SK-N-SH treated with all-trans-retinoic acid at 6 μM for 48 hours (cell line): Measurements from ENCODE around the gene MRRF.

Experiments used
- ATAC-seq: fragments of 200-7000 bp; cut with Tn5 transposase; 3 replicates; pipeline ENCODE4 v1.9.1; 2020; ENCODE audit warnings: mild to moderate bottlenecking, moderate library complexity
- BACH2 ChIP-seq: fragments of 250-450 bp; sonication (Bioruptor Pico); IDR thresholded peaks from 2 replicates; pipeline ENCODE4 v1.9.0; 2021; ENCODE audit warnings: mild to moderate bottlenecking, borderline replicate concordance
- CSDC2 ChIP-seq: fragments of 250-450 bp; sonication (Bioruptor Pico); IDR thresholded peaks from 2 replicates; pipeline ENCODE4 v1.5.0; 2020; ENCODE audit warnings: mild to moderate bottlenecking, moderate library complexity
- ESRRG ChIP-seq: fragments of 250-450 bp; sonication (Bioruptor Pico); IDR thresholded peaks from 2 replicates; pipeline ENCODE4 v1.6.1; 2021; ENCODE audit warnings: mild to moderate bottlenecking
- ISL1 ChIP-seq: fragments of 250-450 bp; sonication (Bioruptor Pico); IDR thresholded peaks from 2 replicates; pipeline ENCODE4 v2.1.2; 2022; ENCODE audit warnings: mild to moderate bottlenecking, moderate library complexity
- OSR1 ChIP-seq: fragments of 250-450 bp; sonication (Bioruptor Pico); IDR thresholded peaks from 2 replicates; pipeline ENCODE4 v1.8.0; 2022; ENCODE audit warnings: moderate library complexity, mild to moderate bottlenecking, inconsistent platforms
- PPARA ChIP-seq: fragments of 250-450 bp; sonication (Bioruptor Pico); IDR thresholded peaks from 2 replicates; pipeline ENCODE4 v1.5.0; 2020; ENCODE audit warnings: mild to moderate bottlenecking, borderline replicate concordance
- RARB ChIP-seq: fragments of 250-450 bp; sonication (Bioruptor Pico); IDR thresholded peaks from 2 replicates; pipeline ENCODE4 v1.8.0; 2021; ENCODE audit warnings: mild to moderate bottlenecking, moderate library complexity
- TCF4 ChIP-seq: fragments of 250-450 bp; sonication (Bioruptor Pico); IDR thresholded peaks from 2 replicates; pipeline ENCODE4 v1.8.0; 2021; ENCODE audit warnings: mild to moderate bottlenecking, moderate library complexity, borderline replicate concordance
- TOX ChIP-seq: fragments of 250-450 bp; sonication (Bioruptor Pico); IDR thresholded peaks from 2 replicates; pipeline ENCODE4 v1.8.0; 2021; ENCODE audit warnings: mild to moderate bottlenecking, moderate library complexity, borderline replicate concordance
- ZFP3 ChIP-seq: fragments of 250-450 bp; sonication (Bioruptor Pico); IDR thresholded peaks from 2 replicates; pipeline ENCODE4 v1.5.0; 2020; ENCODE audit warnings: mild to moderate bottlenecking, moderate library complexity
- ZFP30 ChIP-seq: fragments of 450-650 bp; formaldehyde crosslinking; IDR thresholded peaks from 2 replicates; pipeline ENCODE4 v1.5.0; 2022; ENCODE audit warnings: mild to moderate bottlenecking, moderate library complexity
- ZNF565 ChIP-seq: fragments of 450-650 bp; formaldehyde crosslinking; conservative IDR thresholded peaks from 2 replicates; pipeline ENCODE4 v1.5.0; 2020; ENCODE audit warnings: low read depth, mild to moderate bottlenecking, moderate library complexity
- ZNF70 ChIP-seq: fragments of 450-650 bp; formaldehyde crosslinking; IDR thresholded peaks from 2 replicates; pipeline ENCODE4 v1.5.0; 2020; ENCODE audit warnings: mild to moderate bottlenecking, moderate library complexity
- ZNF8 ChIP-seq: fragments of 450-650 bp; formaldehyde crosslinking; IDR thresholded peaks from 2 replicates; pipeline ENCODE4 v1.5.0; 2020; ENCODE audit warnings: mild to moderate bottlenecking, moderate library complexity
- TF ChIP-seq, protein P1 (sequence below): fragments of 250-450 bp; sonication (Bioruptor Pico); IDR thresholded peaks from 2 replicates; pipeline ENCODE4 v1.5.1; 2020; ENCODE audit warnings: low read depth, mild to moderate bottlenecking, moderate library complexity
- TF ChIP-seq, protein P2 (sequence below): fragments of 250-450 bp; sonication (Bioruptor Pico); IDR thresholded peaks from 2 replicates; pipeline ENCODE4 v1.5.0; 2020; ENCODE audit warnings: mild to moderate bottlenecking, moderate library complexity
- TF ChIP-seq, protein P3 (sequence below): fragments of 250-450 bp; sonication (Bioruptor Pico); IDR thresholded peaks from 2 replicates; pipeline ENCODE4 v1.8.0; 2020; ENCODE audit warnings: mild to moderate bottlenecking, moderate library complexity, borderline replicate concordance
- TF ChIP-seq, protein P4 (sequence below): fragments of 250-450 bp; sonication (Bioruptor Pico); IDR thresholded peaks from 2 replicates; pipeline ENCODE4 v1.5.1; 2021; ENCODE audit warnings: mild to moderate bottlenecking, moderate library complexity

The MRRF gene

DNA sequence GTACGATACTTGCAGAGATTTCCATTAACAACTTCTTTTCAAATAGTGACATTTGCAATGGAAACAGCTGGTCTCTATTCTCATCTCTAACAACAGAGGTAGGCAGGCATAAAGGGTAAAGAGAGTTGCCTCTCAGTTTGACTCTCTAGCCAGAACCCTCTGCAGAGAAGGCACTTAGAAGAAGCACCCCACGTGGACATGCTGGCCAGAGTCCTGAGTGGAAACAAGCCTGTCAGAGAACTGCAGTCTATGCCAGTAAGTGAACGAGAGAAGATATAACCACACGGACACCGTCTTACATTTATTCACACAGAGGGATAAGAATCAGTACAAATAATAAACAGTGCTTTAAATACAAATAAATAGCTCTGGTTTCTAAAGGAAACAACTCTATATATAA lies 25.0 kb upstream of the MRRF start:
- ATAC-seq: no peak
- no peak for TF ChIP-seq BACH2 (CRISPR knock-in tag)
- TF ChIP-seq, protein P1, sequence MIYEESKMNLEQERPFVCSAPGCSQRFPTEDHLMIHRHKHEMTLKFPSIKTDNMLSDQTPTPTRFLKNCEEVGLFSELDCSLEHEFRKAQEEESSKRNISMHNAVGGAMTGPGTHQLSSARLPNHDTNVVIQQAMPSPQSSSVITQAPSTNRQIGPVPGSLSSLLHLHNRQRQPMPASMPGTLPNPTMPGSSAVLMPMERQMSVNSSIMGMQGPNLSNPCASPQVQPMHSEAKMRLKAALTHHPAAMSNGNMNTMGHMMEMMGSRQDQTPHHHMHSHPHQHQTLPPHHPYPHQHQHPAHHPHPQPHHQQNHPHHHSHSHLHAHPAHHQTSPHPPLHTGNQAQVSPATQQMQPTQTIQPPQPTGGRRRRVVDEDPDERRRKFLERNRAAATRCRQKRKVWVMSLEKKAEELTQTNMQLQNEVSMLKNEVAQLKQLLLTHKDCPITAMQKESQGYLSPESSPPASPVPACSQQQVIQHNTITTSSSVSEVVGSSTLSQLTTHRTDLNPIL (CRISPR knock-in tag): no peak
- TF ChIP-seq, protein P2, sequence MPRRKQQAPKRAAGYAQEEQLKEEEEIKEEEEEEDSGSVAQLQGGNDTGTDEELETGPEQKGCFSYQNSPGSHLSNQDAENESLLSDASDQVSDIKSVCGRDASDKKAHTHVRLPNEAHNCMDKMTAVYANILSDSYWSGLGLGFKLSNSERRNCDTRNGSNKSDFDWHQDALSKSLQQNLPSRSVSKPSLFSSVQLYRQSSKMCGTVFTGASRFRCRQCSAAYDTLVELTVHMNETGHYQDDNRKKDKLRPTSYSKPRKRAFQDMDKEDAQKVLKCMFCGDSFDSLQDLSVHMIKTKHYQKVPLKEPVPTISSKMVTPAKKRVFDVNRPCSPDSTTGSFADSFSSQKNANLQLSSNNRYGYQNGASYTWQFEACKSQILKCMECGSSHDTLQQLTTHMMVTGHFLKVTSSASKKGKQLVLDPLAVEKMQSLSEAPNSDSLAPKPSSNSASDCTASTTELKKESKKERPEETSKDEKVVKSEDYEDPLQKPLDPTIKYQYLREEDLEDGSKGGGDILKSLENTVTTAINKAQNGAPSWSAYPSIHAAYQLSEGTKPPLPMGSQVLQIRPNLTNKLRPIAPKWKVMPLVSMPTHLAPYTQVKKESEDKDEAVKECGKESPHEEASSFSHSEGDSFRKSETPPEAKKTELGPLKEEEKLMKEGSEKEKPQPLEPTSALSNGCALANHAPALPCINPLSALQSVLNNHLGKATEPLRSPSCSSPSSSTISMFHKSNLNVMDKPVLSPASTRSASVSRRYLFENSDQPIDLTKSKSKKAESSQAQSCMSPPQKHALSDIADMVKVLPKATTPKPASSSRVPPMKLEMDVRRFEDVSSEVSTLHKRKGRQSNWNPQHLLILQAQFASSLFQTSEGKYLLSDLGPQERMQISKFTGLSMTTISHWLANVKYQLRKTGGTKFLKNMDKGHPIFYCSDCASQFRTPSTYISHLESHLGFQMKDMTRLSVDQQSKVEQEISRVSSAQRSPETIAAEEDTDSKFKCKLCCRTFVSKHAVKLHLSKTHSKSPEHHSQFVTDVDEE (CRISPR knock-in tag): no peak
- no peak for TF ChIP-seq ESRRG (CRISPR knock-in tag)
- no peak for TF ChIP-seq RARB (CRISPR knock-in tag)
- TF ChIP-seq, protein P3, sequence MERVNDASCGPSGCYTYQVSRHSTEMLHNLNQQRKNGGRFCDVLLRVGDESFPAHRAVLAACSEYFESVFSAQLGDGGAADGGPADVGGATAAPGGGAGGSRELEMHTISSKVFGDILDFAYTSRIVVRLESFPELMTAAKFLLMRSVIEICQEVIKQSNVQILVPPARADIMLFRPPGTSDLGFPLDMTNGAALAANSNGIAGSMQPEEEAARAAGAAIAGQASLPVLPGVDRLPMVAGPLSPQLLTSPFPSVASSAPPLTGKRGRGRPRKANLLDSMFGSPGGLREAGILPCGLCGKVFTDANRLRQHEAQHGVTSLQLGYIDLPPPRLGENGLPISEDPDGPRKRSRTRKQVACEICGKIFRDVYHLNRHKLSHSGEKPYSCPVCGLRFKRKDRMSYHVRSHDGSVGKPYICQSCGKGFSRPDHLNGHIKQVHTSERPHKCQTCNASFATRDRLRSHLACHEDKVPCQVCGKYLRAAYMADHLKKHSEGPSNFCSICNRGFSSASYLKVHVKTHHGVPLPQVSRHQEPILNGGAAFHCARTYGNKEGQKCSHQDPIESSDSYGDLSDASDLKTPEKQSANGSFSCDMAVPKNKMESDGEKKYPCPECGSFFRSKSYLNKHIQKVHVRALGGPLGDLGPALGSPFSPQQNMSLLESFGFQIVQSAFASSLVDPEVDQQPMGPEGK (CRISPR knock-in tag): no peak
- no peak for TF ChIP-seq ZFP3
- no peak for TF ChIP-seq ISL1
- no peak for TF ChIP-seq ZNF70 (CRISPR knock-in tag)
- TF ChIP-seq CSDC2 (CRISPR knock-in tag): no peak
- TF ChIP-seq TCF4 (CRISPR knock-in tag): no peak
- no peak for TF ChIP-seq OSR1
- no peak for TF ChIP-seq TOX
- TF ChIP-seq PPARA (CRISPR knock-in tag): no peak
- no peak for TF ChIP-seq ZNF565 (CRISPR knock-in tag)
- no peak for TF ChIP-seq ZNF8
- TF ChIP-seq, protein P4, sequence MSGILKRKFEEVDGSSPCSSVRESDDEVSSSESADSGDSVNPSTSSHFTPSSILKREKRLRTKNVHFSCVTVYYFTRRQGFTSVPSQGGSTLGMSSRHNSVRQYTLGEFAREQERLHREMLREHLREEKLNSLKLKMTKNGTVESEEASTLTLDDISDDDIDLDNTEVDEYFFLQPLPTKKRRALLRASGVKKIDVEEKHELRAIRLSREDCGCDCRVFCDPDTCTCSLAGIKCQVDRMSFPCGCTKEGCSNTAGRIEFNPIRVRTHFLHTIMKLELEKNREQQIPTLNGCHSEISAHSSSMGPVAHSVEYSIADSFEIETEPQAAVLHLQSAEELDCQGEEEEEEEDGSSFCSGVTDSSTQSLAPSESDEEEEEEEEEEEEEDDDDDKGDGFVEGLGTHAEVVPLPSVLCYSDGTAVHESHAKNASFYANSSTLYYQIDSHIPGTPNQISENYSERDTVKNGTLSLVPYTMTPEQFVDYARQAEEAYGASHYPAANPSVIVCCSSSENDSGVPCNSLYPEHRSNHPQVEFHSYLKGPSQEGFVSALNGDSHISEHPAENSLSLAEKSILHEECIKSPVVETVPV (CRISPR knock-in tag): no peak

DNA sequence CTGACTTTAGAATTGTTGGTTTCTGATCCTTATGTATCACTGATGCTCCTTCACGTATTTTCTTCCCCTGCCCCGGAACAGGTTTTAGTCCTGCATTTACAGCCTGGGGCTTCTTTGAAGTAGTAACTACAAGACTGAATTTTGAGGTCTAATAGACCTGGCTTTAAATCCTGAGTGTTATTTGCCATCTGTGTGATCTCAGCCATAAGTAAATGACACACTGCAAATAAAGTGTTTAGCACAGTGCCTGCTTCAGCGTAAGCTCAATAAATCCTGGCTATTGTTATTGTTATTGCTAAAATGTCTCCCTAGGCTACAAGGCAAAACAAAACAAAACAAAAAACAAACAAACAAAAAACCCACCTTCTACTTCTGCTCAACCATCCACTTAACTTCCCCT lies 20.3 kb upstream of the MRRF start:
- no peak for ATAC-seq
- TF ChIP-seq, protein P4 (CRISPR knock-in tag): no peak
- TF ChIP-seq ZFP30 (CRISPR knock-in tag) (no peak), BACH2 (CRISPR knock-in tag) (no peak), ESRRG (CRISPR knock-in tag) (no peak), ZNF70 (CRISPR knock-in tag) (no peak), PPARA (CRISPR knock-in tag) (no peak), CSDC2 (CRISPR knock-in tag) (no peak), ZNF565 (CRISPR knock-in tag) (no peak), ISL1 (no peak)
- TF ChIP-seq, protein P1 (CRISPR knock-in tag): no peak
- TF ChIP-seq, protein P2 (CRISPR knock-in tag): no peak
- TF ChIP-seq, all 23 proteins: peak for 0
